Esophagus (tissue), 2 donors: ENCODE measurements around the gene SEMA3D. TPM values are rescaled to one million over a fixed set of nuclear protein-coding genes. Genes with fewer than 3 reads are reported as not detected.

Experiments used
- H3K27ac ChIP-seq, 2 donors: one replicate each; pipeline ENCODE4 v1.5.1; 2013; ENCODE audit warnings: low read depth in 2 of 2, mild to moderate bottlenecking in 2 of 2, inconsistent platforms in 1 of 2, low read length in 1 of 2, moderate library complexity in 1 of 2
- H3K27me3 ChIP-seq, 2 donors: one replicate each; pipeline ENCODE4 v1.6.1; 2013; ENCODE audit warnings: low read length in 2 of 2, control low read depth in 1 of 2, mild to moderate bottlenecking in 1 of 2; ENCODE audit not compliant: insufficient read depth in 2 of 2, control insufficient read depth in 1 of 2
- H3K36me3 ChIP-seq, 2 donors: one replicate each; pipeline ENCODE4 v1.6.1; 2013; ENCODE audit warnings: low read length in 1 of 2; ENCODE audit not compliant: control insufficient read depth in 2 of 2, insufficient read depth in 2 of 2
- H3K4me1 ChIP-seq, 2 donors: one replicate each; pipeline ENCODE4 v1.6.1; 2013; ENCODE audit warnings: low read length in 1 of 2; ENCODE audit not compliant: control insufficient read depth in 2 of 2, insufficient read depth in 2 of 2
- H3K4me3 ChIP-seq, 2 donors: one replicate each; pipeline ENCODE4 v1.5.1; 2013; ENCODE audit warnings: low read length in 2 of 2, mild to moderate bottlenecking in 2 of 2, low read depth in 1 of 2, moderate library complexity in 1 of 2
- H3K9me3 ChIP-seq, 2 donors: one replicate each; pipeline ENCODE4 v1.6.1; 2013; ENCODE audit warnings: mild to moderate bottlenecking in 2 of 2, low read depth in 1 of 2, low read length in 1 of 2, moderate library complexity in 1 of 2; ENCODE audit not compliant: control insufficient read depth in 2 of 2, insufficient read depth in 1 of 2
- WGBS, 2 donors: extraction: QIAGEN DNeasy Blood & Tissue Kit; methylation state at CpG; one replicate each; pipeline ENCODE4 v1.1.7; 2013; 5-methylcytosine and 5-hydroxymethylcytosine counted together
- polyA plus RNA-seq, 2 donors: library from polyadenylated mRNA; stranded (reverse); fragments of 200-250 nt; gene quantifications; one replicate each; pipeline ENCODE4 v1.2.3, GENCODE V29; 2013
- donor health status: healthy with polysubstance abuse.
- donor health status: Bipolar disorder and iron deficiency.

The SEMA3D gene
- polyA plus RNA-seq, 2 donors: 0.04 to 0.08 TPM

DNA sequence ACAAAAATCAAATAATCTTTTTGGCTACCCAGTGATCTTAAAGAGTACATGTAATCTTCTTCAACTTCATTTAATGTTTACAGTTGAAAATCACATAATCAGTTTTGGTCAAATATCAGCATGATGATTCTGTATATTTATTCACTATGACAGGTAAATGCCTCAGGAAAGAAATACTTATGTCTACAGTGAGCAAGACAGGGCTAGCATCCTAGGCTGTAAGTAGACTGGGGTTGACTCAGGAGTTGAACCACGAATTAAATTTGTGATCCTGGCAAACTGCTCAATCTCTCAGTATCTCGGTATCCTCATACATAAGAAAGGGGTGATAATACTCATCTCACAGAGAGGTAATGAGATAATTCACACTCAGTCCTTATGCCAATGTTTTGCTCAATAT lies 71.8 kb downstream of the SEMA3D start:
- WGBS, 2 donors: 45 to 60% methylated on average over 2 of the region's 2 CpGs
- no peak overlapping the region for H3K27ac ChIP-seq
- no peaks in the 10 kb centered on the region for H3K4me1 ChIP-seq
- no peaks in the 10 kb centered on the region for H3K27me3 ChIP-seq
- no peak overlapping the region for H3K4me3 ChIP-seq
- H3K9me3 ChIP-seq: no peaks in the 10 kb centered on the region
- no peaks in the 10 kb centered on the region for H3K36me3 ChIP-seq

GRCh38 chr7:85114342-85114741 lies 72.5 kb downstream of the SEMA3D start:
- Histone ChIP-seq H3K4me3 (no peak overlapping the region), H3K36me3 (no peaks in the 10 kb centered on the region), H3K9me3 (no peaks in the 10 kb centered on the region), H3K27ac (no peak overlapping the region), H3K27me3 (no peaks in the 10 kb centered on the region), H3K4me1 (no peaks in the 10 kb centered on the region)
- 50 to 73% methylated on average over 4 of the region's 4 CpGs for WGBS, 2 donors

DNA sequence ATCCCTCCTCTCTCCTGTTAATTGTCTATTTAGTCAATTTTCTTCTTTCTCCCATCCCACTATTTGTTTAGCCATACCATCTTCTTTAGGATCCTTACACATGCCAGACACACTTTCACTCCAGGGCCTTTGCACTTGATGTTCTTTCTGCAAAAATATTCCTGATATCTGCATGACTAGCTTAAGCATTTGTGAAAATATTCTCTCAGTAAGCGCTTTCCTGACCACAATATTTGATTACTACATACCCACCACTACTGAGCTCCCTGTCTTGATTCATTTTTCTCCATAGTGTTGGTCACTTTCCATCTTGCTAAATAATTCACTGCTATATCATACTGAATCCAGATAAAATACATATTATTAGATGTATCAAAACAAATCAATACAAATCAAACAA lies 75.1 kb downstream of the SEMA3D start:
- 89 to 95% methylated on average over 1 of the region's 1 CpG for WGBS, 2 donors
- Histone ChIP-seq H3K4me1 (no peaks in the 10 kb centered on the region), H3K27me3 (no peaks in the 10 kb centered on the region), H3K27ac (no peak overlapping the region), H3K9me3 (no peaks in the 10 kb centered on the region), H3K4me3 (no peak overlapping the region), H3K36me3 (no peaks in the 10 kb centered on the region)

DNA sequence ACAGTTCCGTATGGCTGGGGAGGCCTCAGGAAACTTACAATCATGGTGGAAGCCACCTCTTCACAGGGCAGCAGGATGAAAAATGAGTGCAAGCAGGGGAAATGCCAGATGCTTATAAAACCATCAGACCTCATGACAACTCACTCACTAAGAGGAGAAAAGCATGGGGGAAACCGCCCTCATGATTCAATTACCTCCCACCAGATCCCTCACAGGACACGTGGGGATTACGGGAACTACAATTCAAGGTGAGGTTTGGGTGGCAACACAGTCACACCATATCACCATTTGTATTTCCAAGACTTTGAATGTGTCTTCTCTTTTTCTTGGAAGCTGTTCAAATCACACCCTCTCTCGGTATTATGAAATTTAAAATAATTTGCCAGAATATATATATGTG lies 80.1 kb downstream of the SEMA3D start:
- Histone ChIP-seq H3K4me3 (no peak overlapping the region), H3K27me3 (no peaks in the 10 kb centered on the region), H3K4me1 (no peaks in the 10 kb centered on the region), H3K27ac (no peak overlapping the region), H3K9me3 (no peaks in the 10 kb centered on the region), H3K36me3 (no peaks in the 10 kb centered on the region)
- 87 to 93% methylated on average over 5 of the region's 5 CpGs for WGBS, 2 donors

DNA sequence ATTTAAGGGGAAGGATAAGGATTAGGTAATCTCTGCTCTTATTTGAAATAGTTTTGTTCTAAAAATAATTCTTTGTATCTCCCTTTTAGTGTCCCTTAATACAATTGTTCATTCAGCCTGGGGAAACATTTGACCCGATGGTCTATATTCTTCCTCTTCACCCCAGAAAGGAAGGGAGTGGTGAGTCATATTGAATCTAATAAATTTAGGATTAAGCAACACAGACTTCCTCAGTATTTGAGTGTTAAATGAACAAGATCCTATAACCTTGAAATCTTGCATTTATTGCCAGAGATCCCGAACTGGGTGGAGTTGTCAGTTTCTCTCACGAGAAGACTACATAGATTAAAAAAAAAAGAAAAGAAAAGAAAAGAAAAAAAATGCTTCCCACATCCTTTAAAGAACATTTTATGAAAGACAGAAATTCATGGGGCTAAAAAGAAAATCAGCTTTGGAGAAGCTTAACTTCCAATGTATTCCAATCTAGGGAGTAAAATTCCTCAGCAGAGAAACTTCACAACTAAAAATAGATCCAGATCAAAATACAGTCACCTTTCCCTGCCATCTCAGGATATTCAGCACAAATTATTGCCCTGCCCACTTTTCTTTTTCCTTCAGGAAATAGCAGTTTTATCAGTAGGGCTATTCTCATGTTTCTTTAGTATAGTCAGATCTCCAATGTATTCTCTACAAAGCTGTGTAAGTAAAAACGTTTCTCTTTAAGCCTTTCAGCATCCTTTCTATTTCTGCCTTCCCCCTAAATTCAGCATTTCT lies 82.2 kb downstream of the SEMA3D start:
- H3K9me3 ChIP-seq: no peaks in the 10 kb centered on the region
- H3K4me3 ChIP-seq: no peak overlapping the region
- H3K36me3 ChIP-seq: no peaks in the 10 kb centered on the region
- whole genome bisulfite sequencing, 2 donors: 29 to 30% methylated on average over 4 of the region's 4 CpGs
- no peaks in the 10 kb centered on the region for H3K27me3 ChIP-seq
- no peak overlapping the region for H3K27ac ChIP-seq
- no peaks in the 10 kb centered on the region for H3K4me1 ChIP-seq

- Histone ChIP-seq H3K27ac (no peak overlapping the region), H3K36me3 (no peaks in the 10 kb centered on the region), H3K4me1 (no peaks in the 10 kb centered on the region), H3K4me3 (no peak overlapping the region), H3K27me3 (no peaks in the 10 kb centered on the region), H3K9me3 (no peaks in the 10 kb centered on the region)
These were observed 82.9 kb downstream of the SEMA3D start for GRCh38 chr7:85103962-85104361.

DNA sequence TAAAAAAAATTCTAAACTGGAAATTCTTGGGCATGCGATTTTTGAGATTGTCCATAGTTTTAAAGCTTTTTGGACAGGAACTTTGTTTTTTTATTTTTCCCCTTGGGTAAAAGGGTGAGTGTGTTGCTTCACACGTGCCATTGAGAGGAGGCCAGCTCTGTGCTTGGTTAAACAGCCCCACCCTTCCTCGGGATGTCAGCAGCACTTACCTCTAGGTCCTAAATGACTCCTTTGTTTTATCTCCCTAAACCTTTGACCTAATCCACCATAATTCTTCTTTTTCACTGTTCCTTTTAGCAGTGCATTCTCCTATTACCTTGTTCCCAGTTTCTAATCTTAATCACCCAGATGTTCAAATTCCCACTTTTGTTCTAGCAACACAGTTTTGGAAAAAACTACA lies 83.5 kb downstream of the SEMA3D start:
- Histone ChIP-seq H3K27ac (no peak overlapping the region), H3K36me3 (no peaks in the 10 kb centered on the region), H3K4me3 (no peak overlapping the region), H3K9me3 (no peaks in the 10 kb centered on the region), H3K27me3 (no peaks in the 10 kb centered on the region), H3K4me1 (no peaks in the 10 kb centered on the region)
- WGBS, 2 donors: 27 to 31% methylated on average over 3 of the region's 3 CpGs

GRCh38 chr7:85102813-85103350 lies 84.0 kb downstream of the SEMA3D start:
- WGBS, 2 donors: 24% methylated on average over 2 of the region's 2 CpGs
- no peaks in the 10 kb centered on the region for H3K9me3 ChIP-seq
- no peak overlapping the region for H3K4me3 ChIP-seq
- H3K27me3 ChIP-seq: no peaks in the 10 kb centered on the region
- H3K36me3 ChIP-seq: no peaks in the 10 kb centered on the region
- H3K27ac ChIP-seq: no peak overlapping the region
- no peaks in the 10 kb centered on the region for H3K4me1 ChIP-seq

DNA sequence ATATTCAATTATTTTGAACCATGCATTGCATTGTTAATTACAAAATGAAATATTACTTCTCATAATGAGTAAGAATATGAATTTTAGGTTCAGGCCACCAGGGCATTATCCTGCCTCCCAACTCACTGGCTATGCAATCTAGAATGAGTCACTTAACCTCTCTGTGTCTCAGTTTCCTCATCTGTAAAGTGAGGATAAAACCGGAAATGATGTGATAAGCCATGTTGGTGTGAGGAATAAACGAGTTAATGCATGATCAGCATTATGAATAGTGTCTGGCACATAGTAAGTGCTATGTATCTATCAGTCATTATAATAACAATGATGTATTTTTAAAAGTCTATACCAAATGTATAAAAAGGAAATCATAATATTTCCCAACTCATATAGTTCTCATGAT lies 85.5 kb downstream of the SEMA3D start:
- H3K4me1 ChIP-seq: no peaks in the 10 kb centered on the region
- H3K36me3 ChIP-seq: no peaks in the 10 kb centered on the region
- H3K4me3 ChIP-seq: no peak overlapping the region
- H3K27ac ChIP-seq: no peak overlapping the region
- WGBS, 2 donors: 70 to 88% methylated on average over 2 of the region's 2 CpGs
- H3K27me3 ChIP-seq: no peaks in the 10 kb centered on the region
- H3K9me3 ChIP-seq: no peaks in the 10 kb centered on the region

- no peak overlapping the region for H3K27ac ChIP-seq
- H3K4me3 ChIP-seq: no peak overlapping the region
- H3K4me1 ChIP-seq: no peaks in the 10 kb centered on the region
- H3K36me3 ChIP-seq: no peaks in the 10 kb centered on the region
- WGBS, 2 donors: 82 to 83% methylated on average over 1 of the region's 1 CpG
- H3K27me3 ChIP-seq: no peaks in the 10 kb centered on the region
- no peaks in the 10 kb centered on the region for H3K9me3 ChIP-seq
These were observed 89.0 kb downstream of the SEMA3D start for GRCh38 chr7:85097844-85098243.
